Dedifferentiated amniotic fluid mesenchymal stem cell (primary cell): ENCODE data around the gene DNASE1L2.
"Not testable (repeated sequence)": the region's sequence is repeated elsewhere in the genome, so short reads cannot be mapped to it uniquely, and the experiment has no call there.

Experiments
- DNase-seq: peaks from one replicate; pipeline ENCODE4 v3.0.0-alpha.2; 2016; ENCODE audit errors: extremely low spot score

DNASE1L2 gene

DNA sequence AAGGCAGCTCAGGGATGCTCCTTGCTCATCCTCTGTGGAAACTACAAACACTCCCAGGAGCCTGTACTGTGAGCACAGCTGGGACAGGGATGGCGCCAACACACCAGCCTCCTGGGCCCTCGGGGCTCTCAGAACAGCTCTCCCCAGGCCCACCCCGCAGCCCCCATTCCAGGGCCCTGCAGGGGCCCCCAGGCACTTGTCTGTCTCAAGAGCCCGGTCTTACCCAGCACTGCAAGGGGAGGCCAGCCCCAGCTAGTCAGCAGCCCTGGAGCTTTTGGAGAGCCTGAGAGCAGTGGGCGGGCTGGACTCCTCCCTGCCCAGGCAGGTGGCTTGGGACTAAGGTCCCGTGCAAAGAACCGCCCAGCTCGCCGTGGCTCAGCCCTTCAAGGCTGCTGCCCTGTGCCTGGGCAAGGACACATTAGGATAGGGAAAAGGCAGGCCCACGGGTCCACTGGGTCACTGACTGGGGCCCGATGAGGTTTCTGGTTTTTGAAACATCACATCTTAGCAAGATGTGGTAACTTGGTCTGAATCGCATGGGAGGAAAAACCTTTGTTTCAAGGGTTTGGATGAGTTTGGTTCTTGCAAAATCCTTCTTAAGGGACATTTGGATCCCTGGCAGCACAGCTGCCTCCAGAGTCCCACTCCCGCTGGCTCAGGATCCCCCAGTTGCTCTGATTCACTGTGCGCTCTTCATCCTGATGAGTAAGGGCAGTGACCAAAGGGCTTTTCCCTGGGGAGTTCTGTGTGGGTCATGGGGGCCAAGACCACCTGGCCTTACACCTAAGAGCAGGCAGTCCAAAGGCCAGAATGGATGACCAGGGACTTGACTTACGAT lies 2.8 kb downstream of the DNASE1L2 start:
- DNase-seq = no peak

DNA sequence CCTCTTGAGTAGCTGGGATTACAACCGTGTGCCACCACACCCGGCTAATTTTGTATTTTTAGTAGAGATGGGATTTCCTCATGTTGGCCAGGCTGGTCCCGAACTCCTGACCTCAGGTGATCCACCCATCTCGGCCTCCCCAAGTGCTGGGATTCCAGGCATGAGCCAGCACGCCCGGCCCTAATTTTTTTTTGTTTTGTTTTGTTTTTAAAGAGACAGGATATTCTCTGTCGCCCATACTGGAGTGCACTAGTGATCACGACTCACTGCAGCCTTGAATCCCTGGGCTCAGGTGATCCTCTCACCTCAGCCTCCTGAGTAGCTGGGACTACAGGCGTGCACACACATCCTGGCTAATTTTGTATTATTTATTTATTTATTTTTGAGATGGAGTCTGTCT lies 4.1 kb downstream of the DNASE1L2 start:
- not testable (repeated sequence) for DNase-seq

DNA sequence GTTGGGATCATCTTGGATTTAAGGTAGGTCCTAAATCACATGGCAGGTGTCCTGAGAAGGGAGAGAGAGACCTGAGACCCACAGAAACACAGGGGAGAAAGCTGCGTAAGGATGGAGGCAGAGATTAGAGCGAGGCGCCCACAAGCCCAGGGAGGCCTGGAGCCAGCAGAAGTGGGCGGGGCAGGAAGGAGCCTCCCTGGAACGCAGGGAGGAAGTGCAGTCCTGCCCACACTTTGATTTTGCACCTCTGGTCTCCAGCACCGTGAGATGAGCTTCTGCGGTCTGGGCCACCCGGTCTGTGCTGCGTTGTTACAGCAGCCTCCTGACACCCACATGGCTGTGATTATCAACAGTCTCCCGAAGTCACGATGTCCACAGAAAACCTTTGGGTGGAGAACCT lies 6.4 kb downstream of the DNASE1L2 start:
- DNase-seq = no peak

DNA sequence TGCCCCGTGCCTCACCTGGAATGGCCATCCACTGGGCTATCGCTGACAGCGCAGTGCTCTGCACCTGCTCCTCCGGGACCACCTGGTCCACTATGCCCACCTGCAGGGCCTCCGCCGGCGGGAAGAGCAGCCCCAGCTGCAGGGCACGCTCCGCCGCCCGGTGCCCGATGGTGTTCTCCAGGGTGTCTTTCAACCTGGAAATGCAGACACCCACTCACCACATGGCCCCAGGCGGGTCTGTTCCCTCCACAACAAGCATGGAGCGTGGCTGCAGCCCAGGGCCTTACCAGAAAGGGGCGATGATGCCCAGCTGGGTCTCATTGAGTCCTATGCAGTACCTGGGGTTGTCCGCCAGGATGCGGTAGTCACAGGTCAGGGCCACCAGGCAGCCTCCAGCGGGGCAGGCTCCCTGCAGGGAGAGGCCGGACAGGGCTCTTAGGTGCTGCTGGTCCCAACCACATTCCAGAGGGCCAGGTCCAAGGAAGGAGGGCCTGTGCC lies 6.8 kb downstream of the DNASE1L2 start:
- no peak for DNase-seq

DNA sequence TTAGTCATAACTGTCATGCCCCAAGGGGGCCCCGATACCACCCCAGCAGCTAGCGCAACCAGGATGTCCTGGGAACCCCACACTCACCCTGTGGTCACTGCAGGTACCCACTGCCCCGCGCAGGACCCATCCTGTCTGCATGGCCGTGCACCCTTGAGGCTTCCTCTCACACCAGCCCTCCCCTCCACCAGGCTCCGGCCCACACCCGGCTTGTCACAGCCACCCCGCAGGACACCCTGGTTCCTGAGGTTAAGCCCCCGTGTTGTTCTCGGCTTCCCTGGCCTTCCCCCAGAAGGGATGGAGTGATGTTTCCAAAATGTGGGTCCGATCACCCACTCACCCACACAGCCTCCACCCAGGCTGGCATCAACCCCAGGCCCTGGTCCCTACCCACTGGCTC lies 7.5 kb downstream of the DNASE1L2 start:
- DNase-seq = no peak

DNA sequence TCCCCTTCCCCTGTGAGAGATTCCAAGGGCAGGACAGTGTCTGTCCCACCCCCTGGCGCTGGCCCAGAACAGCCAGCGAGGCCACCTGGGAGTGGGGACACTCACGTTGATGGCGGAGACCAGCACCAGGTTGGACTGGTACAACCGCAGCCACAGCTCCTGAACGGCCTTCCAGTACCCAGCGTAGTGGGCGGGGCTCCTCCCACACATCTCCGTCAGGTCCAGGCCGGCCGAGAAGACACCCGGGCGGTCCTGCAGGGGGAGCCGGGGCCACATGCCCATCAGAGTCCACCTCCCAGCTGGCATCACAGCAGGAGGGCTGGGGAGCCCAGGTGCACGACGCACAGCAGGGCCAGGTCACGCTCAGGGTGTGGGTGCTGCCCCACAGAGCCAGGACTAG lies 8.1 kb downstream of the DNASE1L2 start:
- DNase-seq = no peak

DNA sequence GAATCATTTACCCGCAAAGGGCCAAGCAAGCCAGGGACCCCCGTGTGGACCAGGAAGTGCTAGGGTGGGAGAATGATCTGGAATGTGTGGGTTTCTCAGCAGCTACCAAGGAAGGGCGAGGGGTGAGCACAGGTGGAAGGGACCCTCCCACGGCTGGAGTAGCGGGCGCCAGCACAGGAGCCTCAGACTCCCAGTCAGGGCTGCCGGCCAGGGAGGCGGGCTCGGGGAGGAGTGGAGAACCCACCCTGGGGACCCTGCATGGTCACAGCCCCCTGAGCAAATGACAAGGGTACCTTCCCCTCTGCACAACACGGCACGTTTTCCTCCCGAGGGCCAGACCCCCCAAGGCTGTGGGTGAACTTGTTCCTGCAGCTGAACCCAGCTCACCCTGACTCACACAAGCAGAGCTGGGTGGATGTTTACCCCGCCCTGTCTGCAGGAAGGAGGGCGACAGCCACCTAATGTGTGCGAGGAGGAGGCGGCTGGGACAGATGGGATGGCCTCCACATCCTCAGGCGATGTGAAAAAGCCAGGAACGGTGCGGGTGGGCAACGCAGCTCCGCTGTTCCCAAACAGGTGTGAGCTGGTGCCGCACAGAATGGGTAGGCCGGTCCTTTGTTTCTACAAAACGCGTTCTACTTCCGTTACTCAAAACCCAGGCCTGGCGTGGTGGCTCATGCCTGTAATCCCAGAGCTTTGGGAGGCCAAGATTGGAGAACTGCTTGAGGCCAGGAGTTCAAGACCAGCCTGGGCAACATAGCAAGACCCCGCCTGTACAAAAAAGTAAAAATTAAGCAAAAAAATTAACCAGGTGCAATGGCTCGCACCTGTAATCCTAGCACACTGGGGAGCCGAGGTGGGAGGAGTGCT lies 8.9 kb downstream of the DNASE1L2 start:
- DNase-seq = no peak

DNA sequence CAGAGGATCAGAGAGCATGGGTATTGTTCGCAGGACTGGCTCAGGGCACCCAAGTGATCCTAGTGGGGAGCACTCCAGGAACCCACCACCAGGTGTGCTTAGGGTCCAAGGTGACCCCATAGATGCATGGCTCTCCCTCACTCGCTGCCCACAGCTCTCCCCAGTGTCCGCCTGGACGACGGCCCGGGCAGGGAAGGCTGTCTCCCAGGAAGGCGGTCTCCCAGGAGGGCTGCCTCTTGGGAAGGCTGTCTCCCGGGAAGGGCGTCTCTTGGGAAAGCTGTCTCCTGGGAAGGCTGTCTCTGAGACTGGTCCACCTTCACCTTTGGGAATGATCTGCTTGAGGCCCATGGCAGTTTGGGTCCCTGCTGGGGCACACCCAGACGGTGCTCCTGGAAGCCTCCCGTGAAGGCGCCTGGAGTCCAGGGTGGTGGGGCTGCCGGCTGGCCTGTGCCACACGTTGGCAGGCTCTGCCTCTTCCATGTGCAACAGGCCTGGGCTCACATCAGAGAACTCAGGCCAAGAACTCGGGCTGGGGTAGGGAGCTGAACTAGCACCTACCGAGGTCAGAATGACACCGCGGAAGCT lies 10.1 kb downstream of the DNASE1L2 start:
- no peak for DNase-seq

DNA sequence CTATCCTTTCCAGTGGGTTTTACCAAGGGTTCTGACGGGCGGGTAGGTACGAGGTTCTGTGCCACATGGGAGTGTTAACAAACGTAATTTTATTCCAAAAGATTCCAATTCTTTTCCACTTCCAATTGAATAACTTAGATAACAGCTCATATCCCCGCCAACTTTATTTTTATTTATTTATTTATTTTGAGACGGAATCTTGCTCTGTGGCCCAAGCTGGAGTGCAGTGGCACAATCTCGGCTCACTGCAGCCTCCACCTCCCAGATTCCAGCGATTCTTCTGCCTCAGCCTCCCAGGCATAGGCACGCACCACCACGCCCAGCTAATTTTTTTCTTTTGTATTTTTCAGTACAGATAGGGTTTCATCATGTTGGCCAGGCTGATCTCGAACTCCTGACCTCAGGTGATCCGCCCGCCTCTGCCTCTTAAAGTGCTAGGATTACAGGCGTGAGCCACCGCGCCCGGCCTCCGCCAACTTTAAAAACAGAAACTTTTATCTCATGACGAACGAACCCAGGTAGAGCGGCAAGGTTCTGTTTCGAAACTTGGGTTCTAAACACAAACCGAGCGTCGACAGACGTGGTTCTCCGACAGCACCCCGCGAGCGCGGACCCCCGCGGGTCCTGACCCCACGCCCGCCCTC lies 14.5 kb downstream of the DNASE1L2 start:
- no peak for DNase-seq

DNA sequence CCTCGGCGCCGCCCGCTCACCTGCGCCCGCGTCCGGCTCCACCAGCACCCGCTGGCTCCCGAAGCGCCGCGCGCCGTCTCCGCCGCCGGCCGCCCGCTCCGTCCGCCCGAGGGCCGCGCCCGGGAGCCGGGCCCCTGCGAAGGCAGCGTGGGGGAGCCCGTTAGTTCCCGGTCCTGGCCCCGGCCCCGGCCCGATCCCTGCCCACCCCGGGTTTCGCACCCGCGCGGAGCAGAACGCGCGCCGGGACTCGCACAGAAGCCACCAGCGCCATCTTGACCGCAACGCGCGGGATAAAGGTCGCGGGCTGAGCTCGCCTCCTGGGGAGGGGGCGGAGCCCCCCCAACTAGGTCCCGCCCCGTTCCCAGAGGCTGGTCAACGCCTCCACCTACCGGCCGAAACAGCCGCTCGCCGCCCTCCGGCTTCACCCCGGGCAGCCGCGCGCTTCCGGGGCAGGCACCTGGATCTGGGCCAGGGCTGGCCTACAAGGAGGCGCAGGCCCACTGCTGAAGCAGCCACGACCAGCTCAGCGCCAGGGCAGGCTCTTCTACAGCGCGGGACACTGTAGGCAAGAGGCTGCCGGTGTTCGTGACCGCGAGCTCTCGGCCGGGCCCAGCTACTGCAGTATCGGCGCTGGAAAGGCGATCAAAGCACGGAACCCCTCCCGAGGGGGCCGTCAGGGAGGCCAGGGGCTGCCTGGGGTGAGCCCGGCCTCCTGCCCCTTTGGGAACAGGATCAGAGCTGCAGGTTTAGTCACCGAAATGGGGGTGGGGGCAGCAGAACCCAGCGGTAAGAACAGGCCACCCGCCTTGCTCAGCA lies 15.3 kb downstream of the DNASE1L2 start, which contains the start of gene ECI1:
Gene ECI1 (minus strand): TSS at position 292 of the 816 bp plus-strand sequence. CDS start 21 bp downstream, at position 271.
- DNase-seq = peak; percentile 86

DNA sequence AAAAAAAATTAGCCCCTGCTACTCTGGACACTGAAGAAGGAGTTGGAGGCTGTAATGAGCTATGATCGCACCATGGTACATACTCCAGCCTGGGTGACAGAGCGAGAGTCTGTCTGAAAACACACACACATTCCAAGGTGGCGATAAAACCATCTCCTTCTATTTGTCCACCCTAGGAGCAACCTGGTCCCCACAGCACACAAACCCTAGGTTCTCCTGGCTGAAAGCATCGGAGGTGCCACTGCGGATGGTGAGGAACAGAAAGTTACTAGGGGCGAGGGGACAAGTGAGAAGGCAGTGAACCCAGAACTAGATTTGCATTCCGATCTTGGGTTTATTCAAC lies 16.5 kb downstream of the DNASE1L2 start:
- no peak for DNase-seq

DNA sequence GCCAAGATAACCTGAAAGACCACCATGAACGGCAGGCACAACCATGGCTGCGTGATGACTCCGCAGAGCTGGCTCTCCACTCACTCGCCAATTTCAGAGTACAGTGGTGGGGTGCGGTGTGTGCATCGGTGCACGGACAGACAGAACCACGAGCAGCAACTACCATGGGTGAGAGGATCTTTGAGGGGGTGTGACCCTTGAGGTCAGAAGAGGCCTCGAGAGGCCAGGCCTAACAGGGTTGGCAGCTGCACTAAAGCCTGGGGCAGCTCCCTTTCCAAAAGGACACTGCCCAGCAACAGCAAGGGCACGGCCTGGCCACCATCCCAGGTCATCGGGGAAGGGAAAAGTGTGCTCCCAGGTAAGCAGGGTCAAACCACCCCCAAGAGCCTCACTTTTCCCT lies 17.0 kb downstream of the DNASE1L2 start:
- DNase-seq = no peak

DNA sequence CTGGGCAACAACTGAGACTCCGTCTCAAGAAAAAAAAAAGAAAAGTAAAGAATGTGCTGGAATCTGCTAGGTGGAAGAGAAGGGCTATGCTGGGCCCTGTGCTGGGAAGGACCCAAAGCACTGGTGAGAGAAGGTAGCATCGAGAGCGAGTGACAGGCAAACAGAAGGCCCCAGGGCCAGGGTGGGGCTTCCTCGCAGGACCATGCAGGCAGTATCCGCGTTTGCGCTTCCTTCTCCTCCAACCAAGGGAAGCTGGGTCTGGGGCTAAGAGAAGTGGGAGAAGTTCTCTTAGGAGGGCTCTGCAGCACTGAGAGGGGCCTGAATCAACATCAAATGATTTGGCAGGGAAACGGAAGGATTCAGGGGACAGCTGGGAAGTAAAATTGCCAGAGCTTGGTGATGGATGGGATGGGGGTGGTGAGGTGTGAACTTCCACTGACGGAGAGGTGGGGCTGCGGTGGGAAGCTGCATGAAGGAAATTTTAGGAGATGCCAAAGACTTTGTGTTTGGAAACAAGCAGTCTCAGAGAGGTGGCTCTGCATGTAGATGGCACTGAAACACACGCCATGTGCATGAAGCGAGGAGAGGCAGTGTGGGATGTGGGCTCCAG lies 20.4 kb downstream of the DNASE1L2 start:
- DNase-seq = no peak

DNA sequence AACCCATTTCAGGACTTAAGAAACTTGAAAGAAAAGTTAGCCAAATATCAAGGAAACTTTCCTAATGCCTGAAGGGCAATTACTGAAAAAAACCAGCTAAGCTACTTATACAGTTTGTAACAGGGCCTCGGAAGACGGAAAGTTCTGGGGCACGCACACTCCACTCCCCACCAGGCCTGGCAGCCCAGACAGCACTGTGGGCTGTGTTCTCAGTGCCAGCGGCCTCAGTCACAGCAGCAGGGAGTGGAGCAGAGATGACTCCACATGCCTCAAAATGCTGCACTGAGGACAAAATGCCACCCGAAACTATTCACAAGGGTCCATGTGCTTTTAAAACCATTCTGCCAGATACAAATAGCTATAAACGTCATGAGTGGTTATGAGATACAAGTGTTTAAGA lies 21.5 kb downstream of the DNASE1L2 start:
- no peak for DNase-seq

DNA sequence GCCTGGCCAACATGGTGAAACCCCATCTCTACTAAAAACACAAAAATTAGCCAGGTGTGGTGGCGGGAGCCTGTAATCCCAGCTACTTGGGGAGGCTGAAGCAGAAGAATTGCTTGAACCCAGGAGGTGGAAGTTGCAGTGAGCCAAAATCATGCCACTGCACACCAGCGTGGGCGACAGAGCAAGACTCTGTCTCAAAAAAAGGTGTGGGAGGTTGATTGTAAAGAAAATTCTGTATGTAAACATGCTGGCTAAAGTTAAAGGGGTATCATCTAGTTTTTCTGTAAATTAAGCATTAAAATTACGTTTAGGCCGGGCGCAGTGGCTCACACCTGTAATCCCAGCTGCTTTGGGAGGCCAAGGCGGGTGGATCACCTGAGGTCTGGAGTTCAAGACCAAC lies 22.3 kb downstream of the DNASE1L2 start:
- not testable (repeated sequence) for DNase-seq

DNA sequence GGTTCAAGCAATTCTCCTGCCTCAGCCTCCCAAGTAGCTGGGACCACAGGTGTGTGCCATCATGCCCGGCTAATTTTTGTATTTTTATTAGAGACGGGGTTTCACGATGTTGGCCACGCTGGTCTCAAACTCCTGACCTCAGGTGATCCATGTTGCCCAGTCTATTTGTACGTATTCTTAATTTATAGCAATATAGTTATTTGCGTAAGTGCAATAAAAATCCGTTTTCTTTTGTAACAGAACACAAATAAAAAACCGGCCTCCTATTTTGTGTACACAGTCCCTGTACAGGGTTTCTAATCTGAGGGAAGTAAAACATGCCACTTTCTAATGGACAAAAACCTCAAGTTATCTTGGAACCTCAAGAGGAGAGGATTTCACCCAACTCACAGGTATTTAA lies 24.0 kb downstream of the DNASE1L2 start:
- no peak for DNase-seq

DNA sequence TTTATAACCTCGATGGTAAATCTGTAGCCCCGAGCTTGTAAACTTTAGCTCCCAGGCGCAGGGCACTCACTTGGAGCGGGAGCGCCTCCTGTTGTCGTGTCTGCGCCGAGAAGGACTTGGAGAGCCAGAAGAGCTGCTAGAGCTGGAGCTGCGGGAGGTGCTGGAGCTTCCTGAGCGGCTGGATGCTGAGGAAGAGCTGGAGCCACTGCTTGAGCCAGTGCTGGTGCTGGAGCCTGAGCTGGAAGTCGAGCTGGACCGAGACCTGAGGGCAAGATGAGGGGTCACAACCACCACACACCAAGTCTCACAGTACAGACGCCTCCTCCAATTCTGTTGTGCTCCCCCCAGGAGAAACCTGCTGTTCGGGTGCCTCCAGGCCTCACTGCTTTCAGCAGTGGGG lies 26.8 kb downstream of the DNASE1L2 start:
- DNase-seq = not testable (repeated sequence)

DNA sequence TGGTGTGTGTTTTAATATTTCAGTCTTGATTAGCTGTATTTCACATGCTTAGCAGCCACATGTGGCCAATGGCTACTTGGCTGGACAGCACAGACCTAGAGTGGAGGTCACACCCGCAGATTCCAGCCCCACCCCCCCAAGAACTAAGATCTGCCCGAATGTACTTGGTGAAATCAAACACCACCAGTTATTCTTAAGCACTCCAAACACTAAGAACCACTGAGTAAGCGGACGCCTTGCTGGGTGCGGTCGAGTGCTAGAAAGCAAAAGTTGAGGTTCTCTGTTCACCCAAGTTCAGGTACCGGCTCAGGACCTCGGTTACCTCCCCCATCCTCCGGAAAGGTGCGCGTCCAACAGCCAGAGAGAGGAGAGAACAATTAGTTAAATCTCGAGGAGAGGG lies 30.6 kb downstream of the DNASE1L2 start:
- peak; percentile 29 for DNase-seq

DNA sequence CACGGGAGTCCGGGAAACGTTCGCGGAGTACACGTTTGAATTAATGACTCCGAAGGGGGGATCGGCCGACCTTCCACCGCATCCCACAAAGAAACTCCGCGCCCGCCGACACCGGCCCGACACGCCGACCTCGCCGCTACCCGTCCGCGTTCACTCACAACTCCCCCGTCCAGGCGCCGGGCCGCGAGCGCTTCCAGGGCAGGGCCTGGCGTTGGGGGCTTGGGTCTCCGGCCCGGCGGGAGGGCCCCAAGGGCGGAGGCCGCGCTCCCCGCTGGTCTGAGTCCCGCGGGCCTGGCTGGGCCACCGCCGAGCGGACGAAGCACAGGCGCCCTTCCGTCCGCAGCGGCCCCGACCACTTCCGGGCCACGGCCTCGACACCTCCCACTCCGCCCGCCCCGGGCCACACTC lies 31.3 kb downstream of the DNASE1L2 start:
- not testable (repeated sequence) for DNase-seq

DNA sequence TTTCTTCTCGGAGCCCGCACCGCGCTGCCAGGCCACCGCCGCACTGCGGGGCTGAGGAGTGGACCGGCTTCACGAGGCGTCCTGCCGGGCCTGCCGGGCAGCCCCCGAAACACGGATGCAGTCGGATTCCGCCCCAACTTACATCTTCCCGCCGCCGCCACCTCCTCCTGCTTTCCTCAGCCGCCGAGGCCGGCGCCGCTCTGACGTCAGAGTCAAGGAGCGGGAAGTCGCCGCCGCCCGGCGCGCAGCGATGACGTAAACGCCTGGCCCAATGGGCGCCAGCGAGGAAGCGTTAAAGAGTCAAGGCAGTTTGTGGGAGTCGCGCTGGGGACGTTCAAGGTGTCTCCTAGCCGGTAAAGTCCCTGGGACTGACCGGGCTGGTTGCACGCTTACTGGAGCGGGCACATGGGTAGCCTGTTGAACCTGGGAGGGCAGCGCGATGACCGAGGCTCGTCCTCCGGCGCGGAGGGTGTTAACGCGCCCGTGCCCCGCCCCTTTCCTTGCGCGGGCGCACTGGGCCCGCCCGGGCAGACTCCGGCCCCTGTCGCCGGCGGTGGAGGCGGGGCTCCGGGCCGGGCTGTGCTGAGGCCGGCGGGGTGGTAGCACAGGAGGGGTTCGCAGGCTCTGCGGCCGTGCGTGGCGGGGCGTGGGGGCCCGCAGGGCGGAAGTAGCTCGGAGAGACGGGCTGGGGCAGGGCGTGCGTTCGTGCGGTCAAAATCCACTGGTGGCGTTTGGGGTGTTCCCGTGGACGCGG lies 31.8 kb downstream of the DNASE1L2 start, which contains the start of gene RNPS1:
Gene RNPS1 (minus strand): TSS at position 214 of the 754 bp plus-strand sequence. CDS start 3,483 bp downstream, outside the sequence.
- peak; percentile 93 for DNase-seq
